T-helper 1 cell treated with Interleukin-12 subunit alpha and Interleukin-12 subunit beta and Interleukin-4 antibody, amounts not matched to agents 30 μg/mL and 1 μg/mL, for 36 hours (primary cell): ENCODE data around the gene ADAMTS17.

Experiments used
- H3K27ac Mint-ChIP-seq: one replicate; pipeline ENCODE4 v1.8.0; 2021; ENCODE audit warnings: mild to moderate bottlenecking, mixed read lengths
- H3K27me3 Mint-ChIP-seq: one replicate; pipeline ENCODE4 v1.8.0; 2021; ENCODE audit warnings: low read depth, mixed read lengths
- H3K36me3 Mint-ChIP-seq: one replicate; pipeline ENCODE4 v1.8.0; 2021; ENCODE audit warnings: low read depth, mixed read lengths
- H3K4me1 Mint-ChIP-seq: one replicate; pipeline ENCODE4 v1.8.0; 2021; ENCODE audit warnings: low read depth, mixed read lengths
- H3K4me3 Mint-ChIP-seq: one replicate; pipeline ENCODE4 v1.8.0; 2021; ENCODE audit warnings: mild to moderate bottlenecking, moderate library complexity, mixed read lengths
- H3K9me3 Mint-ChIP-seq: one replicate; pipeline ENCODE4 v1.8.0; 2021; ENCODE audit warnings: mixed read lengths

ADAMTS17 gene

DNA sequence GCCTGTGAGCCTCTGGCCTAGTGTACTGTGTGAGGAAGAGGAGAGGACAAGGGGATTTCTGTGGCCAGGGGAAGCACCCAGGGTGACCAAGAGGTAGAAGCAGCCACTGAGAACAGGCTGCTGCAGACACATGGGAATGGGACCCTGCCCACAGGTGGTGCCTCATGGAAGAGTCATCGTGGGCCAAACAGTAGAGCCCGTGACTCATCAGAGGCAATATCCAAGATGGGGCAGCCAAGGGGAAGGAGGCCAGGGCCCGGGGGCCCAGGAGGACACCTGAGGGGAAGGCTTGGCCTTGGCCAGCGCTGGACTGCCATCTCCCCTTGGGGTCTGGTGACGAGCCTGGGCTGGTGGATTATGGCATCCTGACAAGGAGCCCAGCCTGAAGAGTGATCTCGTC lies 333.5 kb downstream of the ADAMTS17 start:
- no peak overlapping the region for H3K27ac Mint-ChIP-seq
- no peaks in the 10 kb centered on the region for H3K27me3 Mint-ChIP-seq
- no peaks in the 10 kb centered on the region for H3K4me1 Mint-ChIP-seq
- H3K36me3 Mint-ChIP-seq: no peaks in the 10 kb centered on the region
- H3K4me3 Mint-ChIP-seq: no peak overlapping the region
- H3K9me3 Mint-ChIP-seq: no peaks in the 10 kb centered on the region

DNA sequence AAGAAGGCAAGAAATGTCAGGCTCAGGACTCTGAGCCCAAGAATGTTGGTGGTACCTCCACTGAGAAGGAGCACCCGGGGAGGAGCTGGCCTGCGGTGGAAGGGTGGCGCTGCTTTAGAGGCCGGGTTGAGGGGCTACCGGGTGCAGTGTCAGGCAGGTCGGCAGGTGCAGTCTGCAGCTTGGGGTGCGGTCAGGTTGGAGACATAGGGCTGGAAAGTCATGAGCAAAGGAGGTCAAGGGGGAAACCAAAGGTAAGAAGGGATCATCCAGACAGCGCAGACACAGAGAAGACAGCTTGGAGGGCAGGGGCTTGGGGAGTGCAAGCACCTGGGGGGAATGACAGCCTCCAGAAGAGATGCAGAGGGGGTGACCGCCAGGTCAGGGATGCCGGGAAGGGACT lies 334.2 kb downstream of the ADAMTS17 start:
- Mint-ChIP-seq H3K27me3 (no peaks in the 10 kb centered on the region), H3K27ac (no peak overlapping the region), H3K36me3 (no peaks in the 10 kb centered on the region), H3K4me3 (no peak overlapping the region), H3K9me3 (no peaks in the 10 kb centered on the region), H3K4me1 (no peaks in the 10 kb centered on the region)

DNA sequence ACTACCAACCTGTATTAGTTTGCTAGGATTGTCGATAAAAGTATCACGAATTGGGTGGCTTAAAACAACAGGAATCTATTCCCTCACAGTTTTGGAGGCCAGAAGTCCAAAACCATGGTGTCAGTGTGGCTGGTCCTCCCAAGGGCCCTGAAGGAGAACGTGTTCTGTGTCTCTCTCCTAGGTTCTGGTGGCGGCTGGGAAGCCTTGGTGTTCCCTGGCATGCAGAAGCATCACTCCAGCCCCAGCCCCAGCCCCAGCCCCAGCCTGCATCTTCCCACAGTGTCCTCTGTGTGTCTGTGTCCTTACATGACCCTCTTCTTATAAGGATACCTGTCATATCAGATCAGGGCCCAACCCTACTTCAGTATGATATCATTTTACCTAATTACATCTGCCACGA lies 336.1 kb downstream of the ADAMTS17 start:
- Mint-ChIP-seq H3K4me1 (no peaks in the 10 kb centered on the region), H3K4me3 (no peak overlapping the region), H3K9me3 (no peaks in the 10 kb centered on the region)

DNA sequence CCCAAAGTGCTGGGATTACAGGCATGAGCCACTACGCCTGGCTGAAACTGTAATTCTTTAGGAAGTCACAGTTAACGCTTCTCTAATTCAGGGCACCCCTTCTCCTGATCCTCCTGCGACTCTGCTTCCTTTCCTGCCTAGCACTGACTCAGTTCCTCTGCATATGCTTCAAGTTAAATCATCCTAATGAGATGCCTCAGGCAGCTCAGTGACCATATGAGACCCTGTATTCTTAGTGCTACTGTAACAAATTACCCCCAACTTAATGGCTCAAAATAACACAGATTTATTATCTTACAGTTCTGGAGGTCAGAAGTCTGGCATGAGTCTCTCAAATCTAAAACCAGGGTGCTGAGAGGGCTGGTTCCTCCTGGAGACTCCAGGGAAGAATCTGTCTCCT lies 336.8 kb downstream of the ADAMTS17 start:
- Mint-ChIP-seq H3K4me3 (no peak overlapping the region), H3K36me3 (no peaks in the 10 kb centered on the region), H3K4me1 (no peaks in the 10 kb centered on the region), H3K27me3 (no peaks in the 10 kb centered on the region), H3K27ac (no peak overlapping the region), H3K9me3 (no peaks in the 10 kb centered on the region)

More for the DNA sequence above, 336.1 kb downstream of the ADAMTS17 start:
- Mint-ChIP-seq H3K27ac (no peak overlapping the region), H3K36me3 (no peaks in the 10 kb centered on the region), H3K27me3 (no peaks in the 10 kb centered on the region)

DNA sequence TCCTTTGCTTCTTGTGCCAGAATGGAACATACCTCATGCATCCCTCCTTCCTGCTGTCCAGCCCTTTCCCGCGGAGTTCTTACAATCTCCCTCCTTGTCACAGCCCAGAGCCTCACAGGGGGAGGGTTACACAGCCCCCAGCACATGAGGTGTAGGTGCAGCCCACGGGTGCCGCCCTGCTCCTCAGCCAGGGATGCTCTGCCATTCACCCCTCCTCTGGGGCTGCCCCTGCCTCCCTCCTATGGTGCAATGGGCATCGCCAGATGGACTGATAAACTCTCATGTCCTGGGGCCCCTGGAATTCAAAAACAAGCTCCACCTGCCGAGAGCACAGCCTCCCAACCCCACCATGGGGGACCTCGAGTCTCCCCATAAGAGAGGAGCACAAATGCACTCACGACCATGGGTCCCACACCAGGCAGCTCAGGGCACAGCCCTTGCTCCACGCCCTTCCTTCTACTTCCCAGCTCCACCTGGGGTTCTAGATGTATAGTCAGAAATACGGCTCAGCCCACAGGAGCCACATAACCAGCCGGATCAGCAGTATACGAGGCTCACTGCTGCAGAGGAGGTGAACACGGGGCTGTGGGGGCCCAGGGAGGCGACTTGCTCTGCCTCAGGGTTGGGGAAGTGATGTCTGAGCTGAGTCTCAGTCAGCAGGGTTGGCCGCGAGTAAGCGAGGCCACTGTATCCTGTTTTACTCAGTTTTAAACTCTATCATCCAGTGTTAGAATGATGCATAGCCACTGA lies 338.8 kb downstream of the ADAMTS17 start:
- Mint-ChIP-seq H3K9me3 (no peaks in the 10 kb centered on the region), H3K4me1 (no peaks in the 10 kb centered on the region), H3K27me3 (no peaks in the 10 kb centered on the region), H3K27ac (no peak overlapping the region), H3K36me3 (no peaks in the 10 kb centered on the region), H3K4me3 (no peak overlapping the region)

DNA sequence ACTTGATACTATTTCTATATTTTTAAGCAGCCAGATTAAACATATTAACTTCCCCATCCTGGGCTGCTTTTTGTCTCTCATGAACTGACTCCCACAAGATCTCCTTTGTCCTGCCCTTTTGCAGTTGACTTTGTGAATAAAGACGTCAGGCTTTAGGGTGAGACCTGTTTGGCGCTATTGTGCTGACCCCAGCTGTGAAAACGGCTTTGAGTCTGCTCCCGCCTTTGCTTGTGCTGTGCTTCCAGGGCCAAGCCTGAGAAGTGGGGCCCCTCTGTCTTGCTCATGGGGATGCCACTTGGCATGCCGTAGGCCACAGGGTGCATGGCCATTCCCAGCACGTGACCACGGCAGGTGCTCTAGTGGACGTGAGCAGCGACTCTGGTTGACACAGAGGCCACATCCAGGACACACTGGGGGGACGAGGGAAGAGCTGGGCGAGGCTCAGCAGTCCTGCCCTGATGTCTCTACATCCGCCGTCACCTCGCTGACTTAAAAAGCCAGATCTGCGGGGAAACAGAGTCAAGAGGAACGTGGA lies 339.6 kb downstream of the ADAMTS17 start:
- Mint-ChIP-seq H3K27me3 (no peaks in the 10 kb centered on the region), H3K27ac (no peak overlapping the region), H3K4me1 (no peaks in the 10 kb centered on the region), H3K36me3 (no peaks in the 10 kb centered on the region), H3K4me3 (no peak overlapping the region), H3K9me3 (no peaks in the 10 kb centered on the region)

DNA sequence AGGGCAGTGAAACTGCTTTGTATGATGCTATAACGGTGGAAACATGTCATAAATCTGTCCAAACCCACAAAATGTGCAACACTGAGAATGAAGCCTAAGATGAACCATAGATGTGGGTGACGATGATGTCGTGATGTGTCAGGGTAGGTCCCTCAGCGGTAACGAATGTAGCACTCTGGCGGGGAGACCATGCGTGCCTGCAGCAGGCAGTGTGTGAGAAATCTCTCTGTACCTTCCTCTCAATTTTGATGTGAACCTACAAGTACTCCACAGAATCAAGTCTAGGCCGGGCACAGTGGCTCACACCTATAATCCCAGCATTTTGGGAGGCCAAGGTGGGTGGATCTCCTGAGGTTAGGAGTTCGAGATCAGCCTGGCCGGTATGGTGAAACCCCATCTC lies 340.4 kb downstream of the ADAMTS17 start:
- no peak overlapping the region for H3K4me3 Mint-ChIP-seq
- H3K36me3 Mint-ChIP-seq: no peaks in the 10 kb centered on the region
- H3K4me1 Mint-ChIP-seq: no peaks in the 10 kb centered on the region
- no peak overlapping the region for H3K27ac Mint-ChIP-seq
- H3K27me3 Mint-ChIP-seq: no peaks in the 10 kb centered on the region
- no peaks in the 10 kb centered on the region for H3K9me3 Mint-ChIP-seq

DNA sequence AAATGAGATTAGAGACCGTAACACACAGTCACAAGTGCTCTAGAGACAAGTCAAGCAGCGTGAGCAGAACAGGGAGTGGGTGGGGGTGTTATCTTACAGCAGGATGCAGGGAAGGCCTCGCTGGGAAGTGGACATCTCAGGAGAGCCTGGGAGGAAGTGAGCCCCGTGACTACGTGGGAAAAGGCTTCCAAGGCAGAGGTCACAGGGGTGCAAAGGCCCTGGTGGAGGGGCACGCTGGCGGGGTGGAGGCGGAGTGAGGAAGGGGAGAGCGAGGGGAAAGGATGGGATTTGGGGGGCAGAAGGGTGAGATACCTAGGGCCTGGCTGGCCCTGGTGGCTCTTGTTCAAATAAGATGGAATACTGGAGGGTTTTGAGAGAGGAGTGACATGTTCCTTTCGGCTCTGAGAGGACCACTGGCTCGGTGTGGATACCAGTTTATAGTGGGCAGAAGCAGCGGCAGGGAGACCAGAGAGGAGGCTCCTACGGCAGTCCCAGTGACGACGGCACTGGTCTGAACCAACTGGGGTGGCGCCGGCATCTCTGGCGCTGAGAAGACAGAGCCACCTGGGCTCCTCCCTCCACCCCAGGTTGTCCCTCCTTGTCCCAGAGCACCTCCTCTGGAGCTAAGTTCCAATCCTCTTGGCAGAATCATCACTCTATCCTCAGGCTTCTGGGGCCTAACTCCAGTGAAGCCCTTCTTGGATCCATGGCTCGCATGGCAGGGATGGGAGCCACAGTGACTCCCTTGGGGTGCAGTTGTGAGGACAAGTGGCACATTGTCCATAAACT lies 342.3 kb downstream of the ADAMTS17 start:
- Mint-ChIP-seq H3K27ac (no peak overlapping the region), H3K4me1 (no peaks in the 10 kb centered on the region)

DNA sequence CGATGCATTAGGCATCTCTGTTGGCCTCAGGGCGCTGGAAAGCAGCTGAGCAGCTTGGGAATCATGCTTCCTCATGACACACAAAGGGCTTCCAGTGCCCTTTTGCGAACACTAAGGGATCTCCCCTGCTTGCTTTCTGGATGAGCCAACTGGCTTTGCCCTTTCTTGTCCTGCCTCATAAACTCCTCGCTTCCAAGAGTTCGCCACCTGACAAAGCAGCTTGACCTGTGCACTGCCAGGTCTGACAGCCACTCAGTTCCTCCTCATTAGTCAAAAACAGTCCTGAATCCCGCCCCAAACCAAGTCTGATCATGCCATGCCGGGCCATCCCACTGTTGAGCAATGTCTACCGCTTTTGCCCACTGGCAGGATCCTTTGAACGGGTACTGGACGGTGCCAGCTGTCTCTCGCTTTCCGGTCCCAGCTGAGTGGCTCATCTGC lies 343.1 kb downstream of the ADAMTS17 start:
- H3K4me1 Mint-ChIP-seq: no peaks in the 10 kb centered on the region
- H3K4me3 Mint-ChIP-seq: no peak overlapping the region
- H3K27ac Mint-ChIP-seq: no peak overlapping the region
- no peaks in the 10 kb centered on the region for H3K9me3 Mint-ChIP-seq
- no peaks in the 10 kb centered on the region for H3K27me3 Mint-ChIP-seq
- no peaks in the 10 kb centered on the region for H3K36me3 Mint-ChIP-seq

More for the DNA sequence above, 342.3 kb downstream of the ADAMTS17 start:
- Mint-ChIP-seq H3K36me3 (no peaks in the 10 kb centered on the region), H3K9me3 (no peaks in the 10 kb centered on the region), H3K27me3 (no peaks in the 10 kb centered on the region), H3K4me3 (no peak overlapping the region)

DNA sequence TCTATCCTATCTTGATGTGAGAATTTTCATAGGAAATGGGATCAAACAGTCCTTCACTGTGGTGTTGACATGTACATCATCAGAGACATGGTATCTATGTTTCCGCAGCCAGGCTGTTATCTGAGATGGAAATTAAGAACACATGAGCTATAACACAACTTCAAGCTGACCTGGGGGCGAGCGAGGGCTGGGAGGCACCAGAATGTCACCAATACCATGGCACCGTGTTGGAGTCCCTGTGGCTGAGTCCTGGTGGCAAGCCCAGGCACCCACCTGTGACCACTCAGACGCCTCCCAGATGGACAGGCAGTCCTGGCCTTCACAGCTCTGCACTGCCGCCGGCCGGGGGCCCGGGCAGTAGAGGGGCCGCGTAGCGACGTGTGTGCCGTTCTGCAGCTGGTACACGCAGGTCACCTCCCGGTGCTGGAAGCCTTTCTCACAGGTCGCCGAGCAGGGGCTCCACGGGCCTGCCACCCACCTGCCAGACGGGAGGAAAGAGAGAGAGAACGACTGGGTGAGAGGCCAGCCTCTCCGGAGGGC lies 344.6 kb downstream of the ADAMTS17 start:
- no peaks in the 10 kb centered on the region for H3K36me3 Mint-ChIP-seq
- no peak overlapping the region for H3K27ac Mint-ChIP-seq
- H3K4me3 Mint-ChIP-seq: no peak overlapping the region
- H3K4me1 Mint-ChIP-seq: no peaks in the 10 kb centered on the region
- H3K9me3 Mint-ChIP-seq: no peaks in the 10 kb centered on the region
- H3K27me3 Mint-ChIP-seq: no peaks in the 10 kb centered on the region

DNA sequence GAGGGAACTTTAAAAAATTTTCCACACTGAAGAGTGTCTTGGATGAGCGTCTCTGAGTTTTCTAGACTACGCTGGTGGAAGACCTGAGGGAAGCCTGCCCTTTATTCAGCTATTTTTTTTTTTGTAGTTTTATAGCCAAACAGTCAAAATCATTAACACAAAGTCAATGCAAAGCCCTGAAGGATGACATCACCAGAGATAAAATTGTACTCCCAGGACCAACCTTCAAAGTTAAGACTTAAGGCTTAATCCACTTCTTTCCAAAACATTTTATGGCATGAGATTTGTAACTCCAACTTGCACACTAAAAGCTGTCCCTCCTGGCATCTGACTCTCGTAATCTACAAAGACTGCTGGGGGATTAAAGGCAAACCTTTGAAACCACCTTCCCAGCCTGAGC lies 345.1 kb downstream of the ADAMTS17 start:
- Mint-ChIP-seq H3K36me3 (no peaks in the 10 kb centered on the region), H3K4me3 (no peak overlapping the region), H3K27me3 (no peaks in the 10 kb centered on the region)

DNA sequence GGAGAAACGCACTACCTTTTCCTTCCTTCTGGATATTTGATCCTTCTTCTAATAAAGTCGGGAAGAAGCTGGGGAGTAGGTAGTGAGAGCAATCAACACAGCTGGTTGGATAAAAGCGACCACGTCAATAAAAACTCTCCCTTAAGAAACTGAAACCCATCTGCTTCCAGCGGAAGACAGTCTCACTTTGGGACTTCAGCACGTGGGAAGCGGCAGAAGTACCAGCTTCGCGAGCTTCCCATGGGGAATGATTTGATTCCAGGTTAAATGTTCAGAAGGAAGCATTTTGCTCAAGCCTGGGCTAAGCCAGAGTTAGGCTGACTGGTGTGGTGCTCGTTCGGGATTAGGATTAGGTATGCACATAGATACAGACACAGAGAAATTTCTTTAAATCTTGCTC lies 346.2 kb downstream of the ADAMTS17 start:
- no peaks in the 10 kb centered on the region for H3K4me1 Mint-ChIP-seq
- no peaks in the 10 kb centered on the region for H3K27me3 Mint-ChIP-seq
- H3K36me3 Mint-ChIP-seq: no peaks in the 10 kb centered on the region
- no peak overlapping the region for H3K4me3 Mint-ChIP-seq
- no peak overlapping the region for H3K27ac Mint-ChIP-seq
- H3K9me3 Mint-ChIP-seq: no peaks in the 10 kb centered on the region

More for the DNA sequence above, 345.1 kb downstream of the ADAMTS17 start:
- Mint-ChIP-seq H3K27ac (no peak overlapping the region), H3K9me3 (no peaks in the 10 kb centered on the region), H3K4me1 (no peaks in the 10 kb centered on the region)

DNA sequence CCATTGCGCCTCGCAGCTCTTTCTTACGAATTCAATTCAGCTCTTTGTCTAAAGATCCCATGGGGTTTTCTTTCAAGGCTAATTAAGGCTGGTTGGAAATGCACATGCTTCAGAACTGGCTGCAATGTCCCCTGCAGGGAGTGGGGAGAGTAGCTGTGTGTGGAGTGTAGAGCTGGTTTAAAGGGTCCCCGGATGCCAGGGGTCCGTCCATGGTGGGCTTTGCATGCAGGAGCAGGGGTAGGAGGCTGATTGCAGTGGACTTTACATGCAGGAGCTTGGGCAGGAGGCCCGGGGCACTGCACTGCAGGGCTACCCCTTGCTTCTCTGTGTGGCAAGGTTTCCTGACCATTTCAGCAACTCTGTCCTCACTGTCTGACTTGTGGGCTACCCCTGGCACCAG lies 346.9 kb downstream of the ADAMTS17 start:
- no peak overlapping the region for H3K4me3 Mint-ChIP-seq
- H3K9me3 Mint-ChIP-seq: no peaks in the 10 kb centered on the region
- H3K4me1 Mint-ChIP-seq: no peaks in the 10 kb centered on the region
- no peaks in the 10 kb centered on the region for H3K36me3 Mint-ChIP-seq
- no peak overlapping the region for H3K27ac Mint-ChIP-seq
- no peaks in the 10 kb centered on the region for H3K27me3 Mint-ChIP-seq

DNA sequence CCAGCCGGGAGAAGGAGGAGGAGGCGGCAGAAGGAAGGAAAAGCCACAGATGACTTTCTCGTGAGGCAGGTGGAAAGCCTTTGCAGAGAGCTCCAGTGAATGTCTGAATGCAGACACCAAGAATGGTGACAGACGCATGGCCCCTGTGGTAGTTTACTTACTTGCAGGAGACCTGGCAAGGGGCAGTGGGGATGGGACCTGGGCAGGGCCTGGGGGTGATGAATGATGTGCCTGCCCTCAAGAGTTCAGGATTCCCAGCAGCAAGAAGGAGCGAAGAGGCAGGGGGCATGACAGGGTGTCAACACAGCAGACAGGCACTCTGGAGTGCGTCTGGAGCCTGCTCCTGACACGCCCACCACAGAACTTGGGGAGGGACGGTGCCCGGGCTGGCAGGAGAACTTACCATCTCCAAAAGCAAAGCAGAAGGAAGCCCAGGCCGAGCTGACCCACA lies 348.1 kb downstream of the ADAMTS17 start:
- no peaks in the 10 kb centered on the region for H3K36me3 Mint-ChIP-seq
- H3K4me3 Mint-ChIP-seq: no peak overlapping the region
- H3K9me3 Mint-ChIP-seq: no peaks in the 10 kb centered on the region
- no peak overlapping the region for H3K27ac Mint-ChIP-seq
- H3K4me1 Mint-ChIP-seq: no peaks in the 10 kb centered on the region
- no peaks in the 10 kb centered on the region for H3K27me3 Mint-ChIP-seq

DNA sequence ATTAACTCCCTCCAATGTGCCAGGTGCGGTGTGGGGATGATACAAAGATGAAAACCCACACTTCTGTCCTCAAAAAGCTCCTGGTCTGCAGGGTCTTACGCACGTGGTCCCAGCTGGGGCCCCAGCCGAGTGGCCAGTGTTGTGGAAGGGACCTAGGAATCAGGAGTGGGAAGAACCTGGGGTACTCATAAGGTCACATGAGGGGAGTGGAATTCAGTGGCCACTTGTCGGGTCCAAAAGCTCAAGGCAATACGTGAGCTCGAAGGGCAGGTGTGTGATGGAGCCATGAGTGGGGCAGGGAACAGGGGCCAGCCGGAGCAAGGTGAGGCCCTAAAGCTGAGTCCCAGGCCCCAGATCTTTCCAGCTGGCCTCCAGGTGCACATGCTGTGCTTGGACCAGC lies 348.5 kb downstream of the ADAMTS17 start:
- Mint-ChIP-seq H3K9me3 (peaks cover 1% of the 10 kb centered on the region), H3K27ac (no peak overlapping the region), H3K4me1 (no peaks in the 10 kb centered on the region), H3K4me3 (no peak overlapping the region), H3K27me3 (no peaks in the 10 kb centered on the region), H3K36me3 (no peaks in the 10 kb centered on the region)
